ENCODE measurements around the gene TAX1BP1. TPM values are rescaled to one million over a fixed set of nuclear protein-coding genes. Genes with fewer than 3 reads are reported as not detected.
A peak's percentile ranks its signal among the peaks of the same experiment; 100 is the strongest.
"Not testable (repeated sequence)": the region's sequence is repeated elsewhere in the genome, so short reads cannot be mapped to it uniquely, and the experiment has no call there.

The TAX1BP1 gene
- total RNA-seq, 1 donor from 2014 or later = 77.6 TPM

GRCh38 chr7:27739301-27739908, 557 bp upstream of the TAX1BP1 start:
- no peak for DNase-seq

- peak; percentile 82 for DNase-seq
Measured at GRCh38 chr7:27740449-27741086, 606 bp downstream of the TAX1BP1 start.

- DNase-seq = not testable (repeated sequence)
Measured at GRCh38 chr7:27742091-27742710, 2.2 kb downstream of the TAX1BP1 start.

- peak; percentile 84 for DNase-seq
Measured at GRCh38 chr7:27745064-27745583, 5.2 kb downstream of the TAX1BP1 start.

- no peak for DNase-seq
Measured at GRCh38 chr7:27746486-27746885, 6.5 kb downstream of the TAX1BP1 start.

GRCh38 chr7:27746978-27747377, 7.0 kb downstream of the TAX1BP1 start:
- DNase-seq = no peak

GRCh38 chr7:27747589-27748368, 7.8 kb downstream of the TAX1BP1 start:
- DNase-seq = peak; percentile 3

GRCh38 chr7:27750316-27750715, 10.4 kb downstream of the TAX1BP1 start:
- DNase-seq = no peak

GRCh38 chr7:27751888-27752660, 12.1 kb downstream of the TAX1BP1 start:
- DNase-seq = no peak

GRCh38 chr7:27753863-27754262, 13.9 kb downstream of the TAX1BP1 start:
- DNase-seq = no peak

- DNase-seq = no peak
Measured at GRCh38 chr7:27756298-27756697, 16.3 kb downstream of the TAX1BP1 start.

GRCh38 chr7:27759491-27759890, 19.5 kb downstream of the TAX1BP1 start:
- no peak for DNase-seq

- DNase-seq = no peak
Measured at GRCh38 chr7:27762062-27762461, 22.1 kb downstream of the TAX1BP1 start.

- no peak for DNase-seq
Measured at GRCh38 chr7:27763983-27764508, 24.1 kb downstream of the TAX1BP1 start.

- DNase-seq = no peak
Measured at GRCh38 chr7:27765841-27766240, 25.9 kb downstream of the TAX1BP1 start.

- no peak for DNase-seq
Measured at GRCh38 chr7:27767374-27767773, 27.4 kb downstream of the TAX1BP1 start.

GRCh38 chr7:27771111-27771510, 31.1 kb downstream of the TAX1BP1 start:
- no peak for DNase-seq

- DNase-seq = peak; percentile 65
Measured at GRCh38 chr7:27774717-27775328, 34.9 kb downstream of the TAX1BP1 start.

GRCh38 chr7:27775782-27776181, 35.8 kb downstream of the TAX1BP1 start:
- DNase-seq = no peak

- no peak for DNase-seq
Measured at GRCh38 chr7:27777662-27778061, 37.7 kb downstream of the TAX1BP1 start.

GRCh38 chr7:27779873-27780272, 39.9 kb downstream of the TAX1BP1 start:
- DNase-seq = no peak

- DNase-seq = no peak
Measured at GRCh38 chr7:27781188-27781587, 41.2 kb downstream of the TAX1BP1 start.
